HT1080 (cell line): ENCODE data around the gene ULK1. TPM values are rescaled to one million over a fixed set of nuclear protein-coding genes. Genes with fewer than 3 reads are reported as not detected.

Source experiments
- DNase-seq: peaks from one replicate; pipeline ENCODE4 v3.0.0-alpha.2; 2015; ENCODE audit warnings: low read depth
- small RNA-seq: library from RNA; depleted of rRNA; stranded (forward); fragments of <200 nt; gene quantifications from one replicate; pipeline ENCODE3, GENCODE V24; 2014
- total RNA-seq: library from RNA; depleted of rRNA; stranded (reverse); fragments of >200 nt; shearing (Covaris generic); gene quantifications from 2 replicates; pipeline ENCODE4 v1.2.3, GENCODE V29; 2014; rRNA removed

Gene ULK1
- total RNA-seq, 1 experiment from 2014 or later: 4.6 TPM

- no peak for DNase-seq
These were observed 67.6 kb downstream of the ULK1 start for GRCh38 chr12:131962069-131962468.

DNA sequence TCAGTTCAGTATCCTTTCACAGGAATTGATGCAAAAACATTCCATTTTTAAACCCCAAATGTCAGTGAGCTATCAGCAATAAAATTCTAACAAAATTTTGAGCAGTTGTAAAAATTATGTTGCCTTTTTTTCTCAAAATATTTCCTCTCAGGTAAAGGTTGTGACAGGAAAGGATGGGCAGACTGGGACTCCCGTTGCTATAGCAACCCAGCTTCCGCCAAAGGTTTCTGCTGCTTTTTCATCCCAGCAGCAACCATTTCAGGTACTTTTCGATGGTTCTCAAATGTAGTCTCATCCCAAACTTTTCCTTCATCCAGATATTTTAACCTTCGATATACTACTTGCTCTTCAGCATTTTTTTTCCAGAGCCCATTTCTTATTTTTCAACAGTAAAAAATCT, 69.0 kb downstream of the ULK1 start:
- DNase-seq: no peak

GRCh38 chr12:131965073-131965472, 70.7 kb downstream of the ULK1 start:
- no peak for DNase-seq

GRCh38 chr12:131971226-131971625, 76.8 kb downstream of the ULK1 start:
- no peak for DNase-seq

Small RNA genes within 50 kb of the gene (small RNA-seq; reads per million reads assigned to genes)
- not detected for gene AC131009.3

Other genes starting within 250 kb of the ULK1 start
- 31.0 and 31.6 TPM in 2 replicates for gene SFSWAP, start 183.5 kb upstream of the ULK1 start, total RNA-seq
- gene MMP17, start 66.2 kb upstream of the ULK1 start, total RNA-seq: 15.6 and 32.3 TPM in 2 replicates
- gene PUS1, start 34.7 kb downstream of the ULK1 start, total RNA-seq: 30.5 and 42.1 TPM in 2 replicates
- 8.0 and 10.8 TPM in 2 replicates for gene EP400, start 55.3 kb downstream of the ULK1 start, total RNA-seq
- gene DDX51, start 249.7 kb downstream of the ULK1 start, total RNA-seq: 10.5 and 11.8 TPM in 2 replicates
- 29.5 and 37.5 TPM in 2 replicates for gene NOC4L, start 249.8 kb downstream of the ULK1 start, total RNA-seq